ENCODE data around the gene VWA5B1.

Gene VWA5B1

DNA sequence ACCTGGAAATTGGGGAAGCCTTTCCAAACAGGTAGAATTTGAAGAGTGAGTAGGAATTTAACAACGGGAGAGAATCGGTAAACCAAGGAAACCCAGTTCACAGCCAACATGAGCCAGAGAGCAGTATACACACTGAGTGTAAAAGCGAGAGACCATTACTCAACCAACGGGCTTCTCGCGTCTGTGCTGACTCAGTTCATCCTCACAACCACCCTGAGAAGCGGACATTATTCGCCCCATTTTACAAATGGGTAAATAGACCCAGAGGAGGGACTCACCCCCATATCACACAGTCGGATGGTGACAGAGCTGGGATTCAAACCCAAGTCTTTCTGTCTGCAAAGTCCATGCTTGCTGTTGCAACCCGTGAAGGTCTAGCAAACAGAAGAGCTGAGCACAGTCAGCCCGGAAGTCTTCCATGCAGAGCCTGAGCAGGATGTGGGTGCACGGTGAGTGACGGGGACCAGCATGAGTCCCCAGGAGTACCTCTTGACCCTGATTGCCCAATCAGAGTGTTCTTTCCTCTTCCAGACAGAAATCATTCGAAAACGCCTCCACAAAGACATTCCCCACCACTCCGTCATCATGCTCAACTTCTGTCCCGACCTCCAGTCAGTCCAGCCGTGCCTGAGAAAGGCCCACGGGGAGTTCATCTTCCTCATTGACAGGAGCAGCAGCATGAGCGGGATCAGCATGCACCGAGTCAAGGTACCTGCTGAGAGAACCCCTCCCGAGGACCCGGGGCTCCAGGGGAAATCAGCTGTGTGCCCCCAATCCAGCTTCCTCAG, 32.3 kb downstream of the VWA5B1 start:
- peak; percentile 47 for DNase-seq (ENCODE audit: low spot score)

DNA sequence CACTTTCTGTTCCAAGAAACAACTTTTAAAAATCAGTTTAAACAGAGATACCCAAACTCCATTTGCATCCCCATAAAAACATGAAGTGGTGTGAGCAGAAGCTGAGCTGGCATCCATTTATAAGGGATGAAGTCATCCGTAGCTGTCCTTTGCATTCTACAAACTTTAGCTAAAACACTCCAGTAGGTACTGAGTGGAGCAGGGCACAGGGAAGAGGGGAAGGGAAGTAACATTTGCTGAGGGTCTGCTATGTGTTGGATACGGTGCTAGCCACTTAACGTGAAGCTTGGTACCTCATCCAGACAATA, 32.9 kb downstream of the VWA5B1 start:
- no peak for DNase-seq (ENCODE audit: low spot score)

DNA sequence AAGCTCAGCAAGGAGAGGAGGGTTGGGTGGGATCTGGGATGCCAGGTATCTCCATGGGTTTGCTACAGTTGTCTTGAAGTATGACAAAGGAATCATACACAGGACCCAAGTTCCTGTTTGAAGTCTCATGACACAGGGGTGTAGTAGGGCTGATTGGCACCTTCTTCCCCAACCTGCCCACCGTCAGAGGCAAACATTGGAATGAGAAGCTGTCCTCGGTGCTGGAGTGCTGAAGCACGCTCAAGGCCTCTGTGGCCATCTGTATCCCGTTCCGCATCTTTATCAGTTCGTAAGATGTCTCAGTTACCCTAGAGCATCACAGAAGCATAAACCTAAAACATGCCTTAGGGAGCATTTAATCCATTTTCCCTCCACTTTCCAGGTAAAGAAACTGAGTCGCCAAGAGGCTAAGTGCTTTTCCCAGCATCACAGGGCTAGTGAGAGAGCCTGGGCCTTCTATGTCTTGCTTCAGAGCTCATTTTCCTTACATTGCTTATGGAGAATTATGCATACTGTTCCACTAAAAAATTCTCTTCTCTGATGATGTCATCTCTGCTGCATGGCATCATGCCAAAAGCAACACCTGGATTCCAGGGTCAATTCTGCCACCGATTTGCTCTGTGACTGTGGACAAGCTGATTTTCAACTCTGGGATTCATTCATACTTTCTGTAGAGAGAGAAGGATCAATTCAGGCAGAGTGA, 34.2 kb downstream of the VWA5B1 start:
- DNase-seq (ENCODE audit: low spot score), result no peak

DNA sequence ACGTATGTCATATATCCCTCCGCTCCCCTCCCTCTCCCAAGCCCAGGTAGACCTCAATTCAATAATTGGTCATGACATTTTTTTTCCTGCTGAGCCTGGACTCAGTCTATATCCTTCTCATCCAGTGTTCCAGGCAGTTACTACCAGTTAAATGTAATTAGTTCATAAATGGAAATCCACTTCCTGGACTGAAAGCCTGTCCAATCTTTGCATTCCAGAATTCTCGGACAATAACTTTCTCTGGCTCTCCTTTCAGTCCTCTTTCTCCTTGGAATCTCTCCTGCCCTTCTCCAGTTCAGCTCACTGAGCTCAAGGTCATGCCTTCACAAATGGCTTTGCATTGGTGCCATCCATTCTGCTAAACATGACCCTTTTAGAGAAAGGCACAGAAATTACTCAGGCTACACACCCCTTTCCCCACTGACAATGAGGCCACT, 34.8 kb downstream of the VWA5B1 start:
- no peak for DNase-seq (ENCODE audit: low spot score)

DNA sequence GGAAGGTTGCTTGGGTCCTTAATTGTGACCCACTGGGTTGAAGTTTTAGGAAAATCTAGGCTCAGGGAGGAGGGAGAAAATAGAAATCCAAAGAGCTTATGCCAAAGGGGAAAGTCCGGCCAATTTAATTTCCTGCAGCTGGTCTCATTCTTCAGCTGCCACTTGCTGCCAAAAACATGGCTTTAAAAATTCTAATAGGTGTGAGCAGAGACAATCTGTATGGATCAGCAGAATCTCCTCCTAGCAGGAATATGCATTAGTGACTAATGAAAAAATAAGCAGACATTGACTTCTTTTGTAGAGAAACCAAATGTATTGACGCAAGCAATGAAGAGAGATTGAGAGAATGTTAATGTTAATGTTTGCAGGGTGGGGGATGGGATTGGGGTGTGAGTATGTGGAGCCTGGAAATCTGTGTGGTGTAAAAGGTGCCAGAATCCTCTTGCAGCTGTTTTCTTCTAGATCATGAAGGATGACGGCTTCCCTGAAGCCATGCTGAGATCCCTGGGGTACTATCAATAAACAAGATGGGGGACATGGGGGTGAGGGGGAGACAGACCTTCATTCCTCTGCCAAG, 35.3 kb downstream of the VWA5B1 start:
- DNase-seq (ENCODE audit: low spot score), result no peak

DNA sequence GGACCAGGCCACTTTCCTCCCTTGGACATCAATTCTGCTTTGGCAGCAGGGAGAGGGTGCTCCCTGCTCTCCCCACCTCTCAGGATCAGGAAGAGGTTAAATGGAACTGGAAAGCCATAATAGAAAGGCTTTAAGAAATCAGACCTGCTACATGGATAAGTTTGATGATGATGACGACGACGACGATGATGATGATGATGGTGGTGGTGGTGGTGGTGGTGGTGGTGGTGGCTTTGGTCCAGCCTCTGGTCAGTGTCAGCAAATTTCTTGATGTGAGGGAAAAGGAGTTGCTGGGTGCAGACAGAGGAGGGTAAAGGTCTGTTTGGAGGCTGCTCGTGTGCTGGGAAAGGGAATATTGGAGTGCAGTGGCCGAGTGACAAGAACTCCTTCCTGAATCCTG, 36.8 kb downstream of the VWA5B1 start:
- DNase-seq (ENCODE audit: low spot score), result no peak

DNA sequence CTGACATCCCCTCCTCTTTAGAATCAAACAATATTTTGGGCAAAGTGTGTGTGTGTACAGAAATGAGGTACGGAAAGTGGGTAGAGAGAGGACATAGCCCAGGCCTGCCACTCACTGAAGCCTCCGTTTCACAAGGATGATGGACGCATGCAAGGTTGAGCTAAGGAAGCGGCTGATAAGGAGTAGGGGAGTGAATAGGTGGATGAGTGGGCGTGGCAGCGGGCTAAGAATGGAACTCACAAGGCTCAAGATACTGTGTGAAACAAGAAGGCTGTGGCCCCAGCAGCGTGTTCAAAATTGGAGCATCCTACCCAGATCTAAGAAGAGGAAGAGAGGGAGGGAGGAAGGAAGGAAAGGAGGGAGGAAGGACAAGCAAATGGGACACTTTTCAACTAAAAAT, 37.5 kb downstream of the VWA5B1 start:
- no peak for DNase-seq (ENCODE audit: low spot score)

DNA sequence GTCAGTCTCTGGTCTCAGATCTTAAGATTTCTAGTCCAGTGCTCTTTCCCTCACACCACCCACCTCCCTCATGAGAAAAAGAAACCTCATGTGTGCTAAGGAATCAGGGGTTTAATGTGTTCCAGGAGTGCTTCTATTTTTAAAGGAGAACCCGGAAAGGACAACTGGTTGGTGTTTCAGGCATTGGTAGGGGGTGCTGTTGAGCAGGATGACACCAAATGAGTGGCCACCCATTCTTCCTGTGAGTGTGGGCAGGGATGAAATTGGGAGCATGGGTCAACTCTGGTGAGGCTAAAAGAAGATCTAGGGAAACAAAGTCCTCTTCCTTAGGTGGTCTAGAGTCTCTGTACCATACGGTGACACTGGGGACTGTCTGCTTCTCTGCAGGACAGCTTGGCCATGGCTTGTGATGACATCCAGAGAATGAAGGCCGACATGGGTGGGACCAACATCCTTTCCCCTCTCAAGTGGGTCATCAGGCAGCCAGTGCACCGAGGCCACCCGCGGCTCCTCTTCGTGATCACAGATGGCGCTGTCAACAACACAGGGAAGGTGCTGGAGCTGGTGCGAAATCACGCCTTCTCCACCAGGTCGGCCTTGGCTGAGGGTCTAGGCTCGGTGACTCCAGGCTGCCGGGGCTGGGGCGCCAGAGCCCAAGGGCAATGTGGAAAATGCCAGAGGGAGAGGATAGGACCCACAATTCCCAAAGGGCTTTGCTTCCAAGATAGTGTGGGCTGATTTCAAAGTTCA, 39.3 kb downstream of the VWA5B1 start:
- no peak for DNase-seq (ENCODE audit: low spot score)

DNA sequence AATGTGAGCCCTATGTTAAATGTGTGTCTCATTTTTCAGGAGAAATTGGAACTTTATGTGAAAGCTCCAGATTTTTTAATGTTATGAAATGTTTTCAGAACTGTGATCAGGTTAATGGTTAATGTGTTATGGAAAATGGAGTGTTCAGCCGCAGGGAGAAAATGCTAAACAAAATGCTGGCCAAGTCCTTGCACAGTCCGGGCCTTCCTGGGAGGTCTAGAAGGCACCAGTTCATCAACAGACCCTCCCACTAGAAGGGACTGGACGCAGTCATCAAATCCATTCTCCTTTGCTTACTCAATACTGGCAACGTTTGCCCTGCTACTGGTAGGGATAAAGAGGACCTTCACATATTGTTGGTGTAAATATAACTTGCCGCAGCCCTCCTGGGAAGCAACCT, 43.4 kb downstream of the VWA5B1 start:
- no peak for DNase-seq (ENCODE audit: low spot score)

DNA sequence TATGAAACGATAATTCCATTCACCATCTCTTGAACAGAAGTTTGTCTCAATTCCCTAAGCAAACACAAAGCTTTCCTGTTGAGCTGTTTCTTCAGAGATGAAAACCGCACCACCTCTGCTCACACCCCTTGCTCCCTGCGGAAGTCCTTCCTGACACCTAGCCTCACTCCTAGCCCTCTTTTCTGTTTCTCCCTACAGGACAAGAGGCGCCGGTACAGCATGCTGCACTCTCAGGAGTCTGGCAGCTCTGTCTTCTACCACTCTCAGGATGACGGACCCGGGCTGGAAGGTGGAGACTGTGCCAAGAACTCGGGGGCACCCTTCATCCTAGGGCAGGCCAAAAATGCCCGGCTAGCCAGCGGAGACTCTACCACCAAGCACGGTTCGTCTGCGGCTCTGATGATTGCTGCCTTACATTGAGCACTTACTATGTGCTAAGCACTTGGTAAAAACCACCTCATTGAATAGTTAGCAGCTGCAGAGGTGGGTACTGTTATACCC, 45.5 kb downstream of the VWA5B1 start:
- DNase-seq (ENCODE audit: low spot score), result no peak

DNA sequence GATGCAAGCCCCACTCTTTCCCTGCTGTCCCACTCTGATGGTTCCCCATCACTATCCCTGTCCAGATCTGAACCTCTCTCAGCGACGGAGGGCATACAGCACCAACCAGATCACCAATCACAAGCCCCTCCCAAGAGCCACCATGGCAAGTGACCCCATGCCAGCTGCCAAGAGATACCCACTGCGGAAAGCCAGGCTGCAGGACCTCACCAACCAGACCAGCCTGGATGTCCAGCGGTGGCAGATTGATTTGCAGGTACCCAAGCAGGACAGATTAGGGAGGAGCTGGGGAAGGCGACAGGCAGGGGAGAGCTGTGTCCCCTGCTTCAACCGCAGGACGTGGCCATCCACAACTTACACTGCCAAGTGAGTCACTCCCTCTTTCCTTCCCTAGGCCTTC, 46.9 kb downstream of the VWA5B1 start:
- DNase-seq (ENCODE audit: low spot score), result no peak

DNA sequence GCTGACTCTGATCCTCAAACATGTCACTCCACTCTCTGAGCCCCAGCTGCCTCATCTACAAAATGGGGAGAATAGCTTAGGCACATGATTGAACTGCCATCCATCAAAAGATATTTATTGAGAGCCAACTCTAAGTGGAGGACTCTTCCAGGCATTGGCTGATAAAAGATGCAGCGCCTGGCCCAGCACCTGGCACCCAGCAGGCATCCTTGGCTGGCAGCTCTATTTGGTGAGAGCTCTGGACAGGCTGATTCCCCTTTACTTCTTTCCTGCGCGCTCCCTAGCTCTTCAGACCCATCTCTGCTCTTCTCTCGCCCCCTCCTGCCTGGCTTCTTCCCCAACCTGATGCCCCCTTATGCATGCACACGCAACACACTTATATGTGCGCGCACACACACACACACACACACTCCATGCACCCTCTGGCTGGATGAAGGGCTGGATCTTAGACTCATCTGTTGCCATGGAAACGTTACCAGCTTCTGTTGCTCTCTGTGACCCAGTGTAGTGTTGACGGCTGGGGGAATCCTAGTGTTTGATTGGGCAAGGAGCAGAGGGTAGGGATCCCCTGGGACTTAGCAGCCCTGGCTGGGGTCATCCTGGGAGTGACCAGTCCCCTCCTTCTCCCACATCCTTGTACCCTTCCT, 49.3 kb downstream of the VWA5B1 start:
- no peak for DNase-seq (ENCODE audit: low spot score)

DNA sequence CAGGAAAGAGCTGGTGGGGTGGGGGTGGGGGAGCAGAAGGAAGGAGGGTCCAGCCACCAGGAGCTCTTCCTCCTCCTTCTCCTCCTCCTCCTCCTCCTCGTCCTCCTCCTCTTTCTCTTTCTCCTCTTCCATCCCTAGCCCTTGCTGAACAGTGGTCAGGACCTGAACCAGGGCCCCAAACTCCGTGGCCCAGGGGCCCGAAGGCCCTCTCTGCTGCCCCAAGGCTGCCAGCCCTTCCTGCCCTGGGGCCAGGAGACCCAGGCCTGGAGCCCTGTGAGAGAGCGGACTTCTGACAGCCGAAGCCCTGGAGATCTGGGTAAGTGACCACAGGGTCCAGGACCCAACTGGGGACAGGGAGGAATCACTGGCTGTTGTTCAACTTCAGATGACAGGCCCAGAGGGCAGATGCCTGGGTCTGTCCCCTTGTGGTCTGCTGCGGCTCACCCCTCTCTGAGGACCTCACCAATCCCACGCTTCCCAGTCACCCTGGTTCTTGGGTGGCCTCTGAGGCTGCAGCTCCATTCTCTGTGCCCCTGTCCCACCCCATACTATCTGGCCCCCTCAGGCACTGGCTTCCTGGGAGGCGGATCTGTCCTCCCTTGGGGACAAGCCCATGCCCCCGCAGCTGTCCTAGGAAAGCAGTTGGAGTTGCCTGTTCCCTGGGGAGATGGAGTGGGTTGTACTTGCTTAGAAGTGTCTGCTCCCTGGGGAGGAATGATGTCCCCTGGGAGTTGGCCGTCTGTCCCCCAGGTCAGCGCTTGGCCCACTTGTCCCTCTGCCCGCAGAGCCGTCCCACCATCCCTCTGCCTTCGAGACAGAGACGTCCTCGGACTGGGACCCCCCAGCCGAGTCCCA, 51.8 kb downstream of the VWA5B1 start:
- DNase-seq (ENCODE audit: low spot score), result no peak

DNA sequence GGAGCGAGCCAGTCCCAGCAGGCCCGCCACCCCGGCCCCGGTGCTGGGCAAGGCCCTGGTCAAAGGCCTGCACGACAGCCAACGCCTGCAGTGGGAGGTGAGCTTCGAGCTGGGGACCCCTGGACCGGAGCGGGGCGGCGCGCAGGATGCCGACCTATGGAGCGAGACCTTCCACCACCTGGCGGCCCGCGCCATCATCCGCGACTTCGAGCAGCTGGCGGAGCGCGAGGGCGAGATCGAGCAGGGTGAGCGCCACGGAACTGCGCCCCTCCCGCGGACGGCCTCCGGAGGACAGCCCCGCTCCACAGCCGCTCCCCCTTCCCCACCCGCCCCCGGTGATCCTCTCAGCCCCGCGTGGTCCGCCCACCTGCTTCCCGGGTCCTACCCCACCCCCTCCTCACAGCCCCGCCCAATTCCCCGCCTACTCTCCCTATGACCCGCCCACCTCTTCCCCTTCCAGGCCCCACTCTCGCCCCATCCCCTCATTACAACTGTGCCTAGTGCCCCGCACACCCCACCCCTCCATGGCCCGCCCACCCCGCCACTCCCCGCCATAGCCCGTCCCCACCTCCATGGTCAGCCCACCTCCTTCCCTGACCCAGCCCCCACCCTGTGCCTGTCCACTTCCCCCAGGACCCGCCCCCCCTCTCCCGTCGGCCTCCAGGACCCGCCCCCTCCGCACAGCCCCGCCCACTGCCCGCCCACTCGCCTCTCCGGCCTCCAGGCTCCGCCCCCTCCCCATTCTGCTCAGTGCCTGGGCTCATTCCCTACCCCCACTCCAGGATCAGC, 52.7 kb downstream of the VWA5B1 start:
- DNase-seq (ENCODE audit: low spot score), result no peak

DNA sequence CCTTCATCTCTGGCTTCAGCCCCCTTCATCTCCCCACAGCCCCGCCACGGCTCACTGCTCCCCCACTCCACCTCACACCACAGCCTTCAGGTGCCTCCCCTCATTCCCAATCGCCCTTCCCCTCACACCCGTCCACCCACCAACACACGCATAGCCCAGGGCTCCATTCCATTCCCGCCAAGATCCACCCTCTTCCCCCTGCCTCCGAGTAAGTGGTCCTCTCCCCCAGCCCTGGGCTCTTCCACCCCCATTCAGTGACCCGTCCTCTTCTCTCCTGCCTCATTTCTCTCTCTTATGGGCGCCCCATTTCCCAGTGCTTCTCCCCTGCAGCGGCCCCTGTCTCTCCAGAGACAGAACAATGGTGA, 53.2 kb downstream of the VWA5B1 start:
- no peak for DNase-seq (ENCODE audit: low spot score)

DNA sequence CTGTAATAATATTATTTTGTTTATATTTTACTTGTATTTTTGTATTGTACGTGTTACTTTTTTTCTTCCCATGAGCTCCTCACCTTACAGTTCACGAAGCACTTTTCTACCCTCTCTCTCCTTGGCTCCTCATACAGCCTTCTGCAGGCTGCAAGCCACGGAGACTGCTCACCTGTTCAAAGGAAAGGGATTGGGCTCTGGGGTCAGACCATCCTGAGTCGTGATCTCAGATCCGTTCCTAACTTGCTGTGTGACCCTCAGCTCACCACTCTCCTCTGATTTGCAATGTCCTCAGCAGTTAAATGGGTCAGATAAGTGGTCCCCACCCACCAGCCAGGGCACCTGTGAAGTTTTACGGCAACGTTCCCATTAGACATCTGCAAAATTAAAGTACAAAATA, 54.1 kb downstream of the VWA5B1 start:
- DNase-seq (ENCODE audit: low spot score), result no peak

DNA sequence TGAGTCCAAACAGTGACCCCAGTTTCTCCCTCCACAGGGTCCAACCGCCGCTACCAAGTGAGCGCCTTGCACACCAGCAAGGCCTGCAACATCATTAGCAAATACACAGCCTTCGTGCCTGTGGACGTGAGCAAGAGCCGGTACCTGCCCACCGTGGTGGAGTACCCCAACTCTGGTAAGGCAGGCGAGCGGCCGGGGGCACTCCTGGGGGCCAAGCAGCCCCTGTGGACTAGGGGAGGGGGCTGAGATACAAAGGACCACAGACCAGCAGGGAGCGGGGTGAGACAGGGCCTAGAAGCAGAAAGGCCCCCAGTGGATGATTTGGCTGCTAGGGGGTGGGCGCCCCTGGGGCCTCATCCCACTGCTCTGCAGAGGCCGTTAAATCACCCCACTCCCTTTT, 54.7 kb downstream of the VWA5B1 start:
- no peak for DNase-seq (ENCODE audit: low spot score)

DNA sequence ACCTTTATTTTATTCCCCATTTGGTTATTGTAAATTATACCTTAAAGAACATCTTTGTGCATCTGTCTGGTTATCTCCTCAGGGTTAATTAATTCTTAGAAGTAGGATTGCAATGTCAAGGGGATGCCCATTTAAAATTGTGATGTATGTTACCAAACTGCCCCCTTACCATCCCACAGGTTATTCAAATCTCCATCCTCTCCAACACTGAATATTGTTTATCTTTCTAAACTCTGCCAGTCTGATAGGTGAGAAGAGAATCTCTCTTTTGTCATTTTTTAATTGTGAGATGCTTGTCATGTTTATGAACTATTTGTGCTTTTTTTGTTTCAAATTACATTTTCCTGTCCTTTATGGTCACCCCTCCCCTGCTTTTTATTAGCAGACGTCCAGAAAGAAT, 55.8 kb downstream of the VWA5B1 start:
- no peak for DNase-seq (ENCODE audit: low spot score)

DNA sequence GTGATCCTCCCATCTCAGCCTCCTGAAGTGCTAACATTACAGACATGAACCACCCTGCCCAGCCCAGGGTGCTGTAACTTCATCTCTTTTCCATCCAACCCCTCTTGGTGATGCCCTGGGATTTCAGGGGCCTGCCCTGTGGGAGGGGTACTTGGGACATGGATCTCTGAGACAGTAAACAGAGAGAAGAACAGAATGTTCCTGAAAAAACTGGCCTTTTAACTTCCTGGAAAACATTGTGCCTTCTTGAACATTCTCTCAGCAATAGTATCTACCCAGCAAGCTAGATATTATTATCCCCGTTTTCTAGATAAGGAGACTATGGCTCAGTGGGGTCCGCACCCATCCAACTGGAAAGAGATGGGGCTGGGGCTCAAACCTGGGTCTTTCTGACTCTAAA, 57.0 kb downstream of the VWA5B1 start:
- no peak for DNase-seq (ENCODE audit: low spot score)

DNA sequence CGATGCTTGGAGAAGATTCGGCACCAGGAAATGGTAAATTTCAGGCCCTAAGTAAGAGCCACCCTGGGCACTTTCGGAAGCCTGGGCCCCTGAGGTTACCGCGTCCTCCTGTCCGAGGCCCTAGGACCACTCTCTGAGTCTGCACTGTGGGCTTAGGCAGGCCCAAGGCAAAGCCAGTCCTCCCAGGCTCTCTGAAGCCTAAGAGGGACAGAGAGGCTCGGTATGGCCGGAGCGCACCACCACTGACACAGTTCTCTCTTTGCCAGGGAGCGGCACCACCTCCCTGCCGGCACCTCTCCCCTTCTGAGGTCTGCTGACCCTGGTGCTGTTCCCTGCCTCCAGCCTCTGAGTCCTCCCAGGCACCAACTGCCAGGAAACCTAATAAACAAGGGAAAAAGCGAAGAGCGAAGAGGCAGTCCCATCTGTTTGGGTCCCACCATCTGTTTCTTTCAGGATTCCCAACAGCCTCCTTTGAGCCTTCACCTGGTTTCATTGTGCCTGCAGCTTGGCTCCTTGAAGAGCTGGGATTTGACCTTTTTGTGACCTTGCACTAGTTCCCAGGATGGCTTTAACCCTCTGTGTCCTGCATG, 57.7 kb downstream of the VWA5B1 start:
- DNase-seq (ENCODE audit: low spot score), result no peak

Data from CD4-positive, alpha-beta T cell treated with Interleukin-2 at 100 ng/mL for 4 hours (primary cell).